HepG2 (cell line): ENCODE measurements around the gene ADAT3. TPM values are rescaled to one million over a fixed set of nuclear protein-coding genes. Genes with fewer than 3 reads are reported as not detected.

Experiments used
- ARID3A ChIP-seq: IDR thresholded peaks from 2 replicates; pipeline ENCODE4 v1.6.1; 2012; ENCODE audit warnings: low read depth, low read length, improper control_type of control experiment
- CEBPZ ChIP-seq: IDR thresholded peaks from 2 replicates; pipeline ENCODE4 v1.6.1; 2012; ENCODE audit warnings: low read length, improper control_type of control experiment
- EED ChIP-seq: sonication (generic); formaldehyde crosslinking; IDR thresholded peaks from 2 replicates; pipeline ENCODE4 v1.5.0; 2020; ENCODE audit warnings: mild to moderate bottlenecking, missing genetic modification reagents
- MAF1 ChIP-seq: sonication (generic); formaldehyde crosslinking; IDR thresholded peaks from 2 replicates; pipeline ENCODE4 v1.5.0; 2020; ENCODE audit warnings: missing genetic modification reagents, borderline replicate concordance
- NR2C2 ChIP-seq: sonication (generic); formaldehyde crosslinking; IDR thresholded peaks from 2 replicates; pipeline ENCODE4 v1.4.0; 2020; ENCODE audit warnings: missing genetic modification reagents, mild to moderate bottlenecking, moderate library complexity, borderline replicate concordance
- PAXIP1 ChIP-seq: sonication (generic); formaldehyde crosslinking; conservative IDR thresholded peaks from 2 replicates; pipeline ENCODE4 v1.4.0; 2020; ENCODE audit warnings: mild to moderate bottlenecking, missing genetic modification reagents, moderate library complexity
- STAT6 ChIP-seq: sonication (generic); formaldehyde crosslinking; IDR thresholded peaks from 2 replicates; pipeline ENCODE4 v1.4.0; 2020; ENCODE audit warnings: missing genetic modification reagents, mild to moderate bottlenecking, borderline replicate concordance
- ZC3H13 ChIP-seq: sonication (generic); formaldehyde crosslinking; IDR thresholded peaks from 2 replicates; pipeline ENCODE4 v1.8.1; 2023; ENCODE audit warnings: mild to moderate bottlenecking, missing genetic modification reagents, moderate library complexity
- ZFY ChIP-seq: sonication (generic); formaldehyde crosslinking; IDR thresholded peaks from 2 replicates; pipeline ENCODE4 v1.4.0; 2020; ENCODE audit warnings: missing genetic modification reagents
- ZFYVE20 ChIP-seq: sonication (generic); formaldehyde crosslinking; IDR thresholded peaks from 2 replicates; pipeline ENCODE4 v1.8.0; 2023; ENCODE audit warnings: low read depth, mild to moderate bottlenecking, moderate library complexity, missing genetic modification reagents, borderline replicate concordance
- ZNF331 ChIP-seq: sonication (generic); formaldehyde crosslinking; IDR thresholded peaks from 2 replicates; pipeline ENCODE4 v1.4.0; 2020; ENCODE audit warnings: missing genetic modification reagents
- ZNF572 ChIP-seq: sonication (generic); formaldehyde crosslinking; IDR thresholded peaks from 2 replicates; pipeline ENCODE4 v1.5.1; 2020; ENCODE audit warnings: mild to moderate bottlenecking, missing genetic modification reagents
- ZNF580 ChIP-seq: IDR thresholded peaks from 2 replicates; pipeline ENCODE4 v1.6.1; 2016; ENCODE audit warnings: low read depth, borderline replicate concordance
- ZNF703 ChIP-seq: sonication (generic); formaldehyde crosslinking; IDR thresholded peaks from 2 replicates; pipeline ENCODE4 v1.5.1; 2020; ENCODE audit warnings: missing genetic modification reagents, mild to moderate bottlenecking, moderate library complexity, borderline replicate concordance
- ZNF773 ChIP-seq: sonication (generic); formaldehyde crosslinking; IDR thresholded peaks from 2 replicates; pipeline ENCODE4 v1.4.0; 2020; ENCODE audit warnings: missing genetic modification reagents, borderline replicate concordance
- polyA plus RNA-seq, 8 experiments: library from polyadenylated mRNA; depleted of rRNA in 3 of 8; stranded (reverse) in 7 of 8; unstranded in 1 of 8; fragments of >200 nt; fragmentation: Illumina TruSeq in 4 of 8; extraction: Trizol in 4 of 8; gene quantifications; 2 replicates each; pipeline versions ENCODE4 v1.2.1 to v1.2.3, GENCODE V29; 2011 to 2016; ENCODE audit warnings: low read depth in 4 of 8, missing spikeins in 1 of 8, mixed read lengths in 1 of 8; ENCODE audit not compliant: insufficient read depth in 1 of 8
- total RNA-seq, 5 experiments: library from RNA; depleted of rRNA; stranded (reverse); fragments of >200 nt; fragmentation: Illumina TruSeq; extraction: Trizol; gene quantifications; 2 replicates each; pipeline ENCODE4 v1.2.3, GENCODE V29; 2016; ENCODE audit warnings: low read depth in 1 of 5

Gene ADAT3
- total and polyA plus RNA-seq, 2 of the 13 experiments (the other 11 are each of a cell fraction or from before 2014, with no cell fraction given), result 0.95 to 3.5 TPM

GRCh38 chr19:1905110-1905862, at the start of gene ADAT3, which contains the start of gene SCAMP4 (continued):
- no peak for TF ChIP-seq ARID3A
- TF ChIP-seq ZC3H13, result peak; percentile 65; the same call in 1 of the 2 replicates
- TF ChIP-seq NR2C2 (CRISPR knock-in tag), result peak; percentile 99
- peak; percentile 37; the same call in 1 of the 2 replicates for TF ChIP-seq PAXIP1
- no peak for TF ChIP-seq MAF1 (CRISPR knock-in tag)
- TF ChIP-seq STAT6 (CRISPR knock-in tag), result no peak
- peak; percentile 88 for TF ChIP-seq ZFY (CRISPR knock-in tag)
- TF ChIP-seq ZNF331 (CRISPR knock-in tag), result peak; percentile 33; the same call in 1 of the 2 replicates
- no peak for TF ChIP-seq CEBPZ
- TF ChIP-seq EED (CRISPR knock-in tag), result no peak
- no peak for TF ChIP-seq ZNF572 (CRISPR knock-in tag)
- TF ChIP-seq ZFYVE20 (CRISPR knock-in tag), result no peak
- TF ChIP-seq ZNF703 (CRISPR knock-in tag), result no peak
- 0 out of 2 replicates have a peak, but pooled peaks have one; percentile 72 for TF ChIP-seq ZNF580
- 0 out of 2 replicates have a peak, but pooled peaks have one; percentile 29 for TF ChIP-seq ZNF773
